Activated CD8-positive, alpha-beta memory T cell treated with anti-CD3 and anti-CD28 coated beads for 1 hour (primary cell): Measurements from ENCODE around the gene UROS.

Source experiments
- DNase-seq, 2 donors: peaks; one replicate each; pipeline ENCODE4 v3.0.0-alpha.2; 2020; ENCODE audit warnings: low read depth in 1 of 2; ENCODE audit errors: extremely low read depth in 1 of 2

The UROS gene

GRCh38 chr10:125769175-125769574 lies 53.9 kb downstream of the UROS start:
- no peak for DNase-seq

GRCh38 chr10:125768219-125768855 lies 54.7 kb downstream of the UROS start:
- no peak for DNase-seq

GRCh38 chr10:125766511-125766910 lies 56.5 kb downstream of the UROS start:
- no peak for DNase-seq

- no peak for DNase-seq
Observed at GRCh38 chr10:125765835-125766234, 57.2 kb downstream of the UROS start.

DNA sequence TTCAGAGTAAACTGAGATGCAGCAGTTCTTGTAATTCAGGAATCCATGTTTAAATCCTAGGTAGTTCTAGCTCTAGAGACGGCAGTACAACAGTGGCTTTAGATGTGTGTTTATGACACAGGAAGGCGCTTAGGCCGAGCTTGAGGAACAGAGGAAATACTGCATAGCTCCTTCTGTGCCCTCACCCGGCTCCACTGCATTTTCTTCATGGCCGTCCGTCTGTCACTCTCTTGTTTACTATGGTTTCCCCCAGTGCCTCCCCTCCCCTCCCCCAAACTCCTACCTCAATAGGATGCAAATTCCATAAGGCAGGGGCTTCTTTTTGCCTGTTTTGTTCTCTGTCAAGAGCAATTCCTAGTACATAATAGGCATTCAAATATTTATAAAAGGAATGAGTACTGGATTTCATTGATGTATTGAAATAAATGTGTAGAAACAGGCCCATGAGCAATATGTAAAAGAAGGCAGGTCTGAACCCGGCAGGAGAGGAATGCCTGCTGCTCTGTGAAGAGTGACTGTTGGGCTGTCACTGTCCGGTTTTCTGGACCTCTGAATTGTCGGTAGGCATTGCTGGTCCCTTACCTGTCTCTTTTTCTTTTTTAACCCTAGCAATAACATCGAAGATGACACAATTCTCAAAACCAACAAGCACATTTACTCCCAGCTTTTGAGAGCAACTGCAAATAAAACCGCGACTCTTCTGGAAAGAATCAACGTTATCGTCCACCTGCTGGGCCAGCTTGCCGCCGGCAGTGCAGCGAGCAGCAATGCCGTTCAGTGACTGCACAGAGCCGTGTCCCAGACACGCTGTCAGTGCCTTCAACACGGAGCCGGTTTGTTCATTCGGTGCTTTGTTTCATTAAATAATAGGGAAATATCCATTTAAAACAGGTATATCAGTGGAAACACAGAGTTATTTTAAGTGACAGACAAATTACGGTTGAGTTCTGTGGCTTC lies 60.1 kb downstream of the UROS start:
- no peak for DNase-seq

GRCh38 chr10:125761961-125762360 lies 61.1 kb downstream of the UROS start:
- DNase-seq = no peak

DNA sequence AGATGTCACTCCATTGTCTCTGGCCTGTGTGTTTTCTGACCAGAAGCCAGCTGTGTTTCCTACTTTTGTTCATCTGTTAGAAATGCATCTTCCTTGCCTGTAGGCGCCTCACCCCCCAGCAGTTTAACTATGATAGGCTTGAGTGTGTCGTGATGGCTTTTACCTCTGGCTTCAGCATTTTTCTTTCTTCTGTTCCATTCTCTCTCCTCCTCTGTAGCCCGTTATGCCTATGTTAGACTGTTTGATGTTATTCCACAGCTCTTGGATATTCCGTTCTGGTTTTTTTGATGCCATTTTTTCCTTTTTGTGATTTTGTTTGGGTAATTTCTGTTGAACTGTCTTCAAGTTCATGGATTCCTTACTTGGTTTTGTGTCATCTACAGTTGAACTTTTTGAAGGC lies 65.3 kb downstream of the UROS start:
- DNase-seq = no peak

DNA sequence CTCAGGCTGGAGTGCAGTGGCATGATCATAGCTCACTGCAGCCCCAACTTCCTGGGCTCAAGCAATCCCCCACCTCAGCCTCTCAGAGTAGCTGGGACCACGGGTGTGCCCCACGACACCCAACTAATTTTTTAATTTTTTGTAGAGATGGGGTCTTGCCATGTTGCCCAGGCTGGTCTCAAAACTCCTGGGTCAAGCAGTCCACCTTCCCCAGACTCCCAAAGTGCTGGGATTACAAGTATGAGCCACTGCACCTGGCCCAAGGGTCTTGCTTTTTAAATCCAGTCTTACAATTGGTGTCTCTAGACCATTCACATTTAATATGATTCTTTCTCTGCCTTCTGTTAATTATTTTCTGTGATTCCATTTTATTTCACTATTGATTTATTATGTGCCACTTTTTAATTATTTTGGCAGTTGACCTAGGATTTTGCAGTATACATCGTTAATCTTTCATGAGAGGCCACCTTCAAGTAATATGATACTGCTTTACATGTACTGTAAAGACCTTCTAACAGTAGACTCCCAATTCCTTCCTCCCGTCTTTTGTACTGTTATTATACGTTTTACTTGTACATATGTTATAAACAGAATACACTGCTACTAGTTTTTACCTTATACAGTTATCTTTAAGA lies 66.1 kb downstream of the UROS start:
- DNase-seq = no peak

DNA sequence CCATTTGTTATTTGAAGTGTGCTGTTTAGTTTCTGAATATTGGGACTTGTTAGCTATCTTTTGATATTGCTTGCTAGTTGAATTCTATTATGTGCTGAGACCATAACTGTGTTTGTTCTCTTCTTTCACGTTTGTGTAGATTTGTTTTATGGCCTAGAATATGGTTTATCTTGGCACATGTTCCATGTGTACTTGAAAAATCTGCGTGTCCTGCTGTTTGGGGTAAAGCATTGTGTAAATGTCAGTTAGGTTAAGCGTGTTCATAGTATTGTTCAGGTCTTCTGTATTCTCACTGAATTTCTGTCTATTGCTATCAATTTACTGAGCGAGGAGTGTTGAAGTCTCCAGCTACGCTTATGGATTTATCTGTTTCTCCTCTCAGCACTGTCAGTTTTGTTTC lies 66.9 kb downstream of the UROS start:
- no peak for DNase-seq

DNA sequence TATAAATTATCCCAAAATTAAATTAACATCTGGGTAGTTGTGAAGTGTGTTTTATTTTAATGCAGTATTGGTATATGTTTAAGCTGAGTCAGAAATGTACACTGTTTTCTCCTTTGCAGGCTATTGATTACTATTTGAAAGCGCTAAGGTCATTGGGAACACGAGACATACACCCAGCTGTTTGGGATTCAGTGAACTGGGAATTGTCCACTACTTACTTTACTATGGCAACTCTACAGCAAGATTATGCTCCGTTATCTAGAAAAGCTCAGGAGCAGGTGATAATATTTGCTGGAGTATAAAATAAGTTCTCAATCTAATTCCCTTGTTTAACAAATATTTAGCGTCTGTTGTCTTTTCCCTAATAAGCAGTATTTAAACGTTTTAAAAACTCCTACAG lies 75.6 kb downstream of the UROS start:
- DNase-seq = no peak

- DNase-seq = no peak
Observed at GRCh38 chr10:125744909-125745308, 78.1 kb downstream of the UROS start.

GRCh38 chr10:125742465-125742864 lies 80.6 kb downstream of the UROS start:
- no peak for DNase-seq

GRCh38 chr10:125739994-125740679 lies 82.9 kb downstream of the UROS start:
- DNase-seq = no peak
